BLaER1 treated with 17β-estradiol and CSF1 and Interleukin-3, amounts not matched to agents 10 nM and 100 nM (cell line): ENCODE results near the gene LACTB.

Experiments
- H3K27ac ChIP-seq, 11 experiments: shearing (Covaris generic); formaldehyde crosslinking; 2 replicates each; pipeline ENCODE4 v1.8.1; 2022
- H3K27me3 ChIP-seq, 11 experiments: shearing (Covaris generic); formaldehyde crosslinking; 2 replicates each; pipeline ENCODE4 v1.8.1; 2022
- H3K36me3 ChIP-seq, 11 experiments: shearing (Covaris generic); formaldehyde crosslinking; 2 replicates each; pipeline ENCODE4 v1.8.1; 2022
- H3K4me1 ChIP-seq, 10 experiments: shearing (Covaris generic); formaldehyde crosslinking; 2 replicates each; pipeline ENCODE4 v1.8.1; 2022
- H3K4me2 ChIP-seq, 11 experiments: shearing (Covaris generic); formaldehyde crosslinking; 2 replicates each; pipeline ENCODE4 v1.8.1; 2022
- H3K4me3 ChIP-seq, 10 experiments: shearing (Covaris generic); formaldehyde crosslinking; 2 replicates each; pipeline ENCODE4 v1.8.1; 2022
- H3K9ac ChIP-seq, 11 experiments: shearing (Covaris generic); formaldehyde crosslinking; 2 replicates each; pipeline ENCODE4 v1.8.1; 2022
- H3K9me3 ChIP-seq, 11 experiments: shearing (Covaris generic); formaldehyde crosslinking; replicated peaks in 1 of 11; 2 replicates each; pipeline ENCODE4 v1.8.1; 2022
- H4K20me1 ChIP-seq, 11 experiments: shearing (Covaris generic); formaldehyde crosslinking; 2 replicates each; pipeline ENCODE4 v1.8.1; 2022
- Cebpa-rat ChIP-seq, 11 experiments: shearing (Covaris generic); IDR thresholded peaks; 2 replicates each; pipeline ENCODE4 v1.8.1; 2022

The LACTB gene

DNA sequence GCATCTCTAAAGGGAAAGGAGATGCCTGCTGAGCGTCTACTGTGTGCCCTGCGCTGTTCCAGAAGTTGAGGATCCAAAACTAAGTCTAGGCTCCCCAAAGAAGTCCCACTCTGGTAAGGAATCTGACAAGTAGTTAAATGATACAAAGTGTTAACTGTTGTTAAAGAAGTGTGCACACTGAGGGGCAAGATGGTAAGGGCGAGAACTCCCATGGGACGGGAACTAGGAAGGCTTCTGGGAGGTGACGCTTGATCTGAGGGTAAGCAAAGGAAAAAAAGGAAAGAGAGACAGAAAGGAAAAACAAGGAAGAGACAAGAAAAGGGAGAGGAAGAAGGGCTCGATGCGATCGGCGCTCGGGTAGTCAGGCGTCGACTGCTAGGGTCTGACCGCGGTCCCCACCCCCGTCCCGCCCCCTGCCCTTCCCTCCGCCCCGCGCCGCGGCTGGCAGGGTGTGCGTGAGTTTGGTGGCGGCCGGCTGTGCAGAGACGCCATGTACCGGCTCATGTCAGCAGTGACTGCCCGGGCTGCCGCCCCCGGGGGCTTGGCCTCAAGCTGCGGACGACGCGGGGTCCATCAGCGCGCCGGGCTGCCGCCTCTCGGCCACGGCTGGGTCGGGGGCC lies at the start of gene LACTB:
TSS of gene LACTB (plus strand) at position 480 of the 620 bp plus-strand sequence. CDS start at position 491, 11 bp downstream.
- Histone ChIP-seq H3K9me3 (peaks cover 25 to 35% (median 33%) of the 10 kb centered on the region in 11 experiments), H4K20me1 (peaks cover 0 to 39% (median 0%) of the 10 kb centered on the region in 11 experiments; a peak in 5 of 22 replicates)
- no peak for TF ChIP-seq Cebpa-rat (IDR thresholded peaks at IDR 0.05)

GRCh38 chr15:63072023-63072650 lies 49.5 kb upstream of the LACTB start:
- H3K4me1 ChIP-seq, result peaks cover 0 to 23% (median 8%) of the 10 kb centered on the region in 10 experiments; a peak in 15 of 20 replicates
- peaks cover 0 to 21% (median 0%) of the 10 kb centered on the region in 11 experiments; a peak in 4 of 22 replicates for H3K36me3 ChIP-seq
- no peak overlapping the region for H3K4me2 ChIP-seq
- H3K4me3 ChIP-seq, result no peak overlapping the region
- no peak for TF ChIP-seq Cebpa-rat (IDR thresholded peaks at IDR 0.05)
- H3K27ac ChIP-seq, result no peak overlapping the region
- no peaks in the 10 kb centered on the region for H3K27me3 ChIP-seq
- no peaks in the 10 kb centered on the region for H3K9me3 ChIP-seq
- no peak overlapping the region for H3K9ac ChIP-seq
- no peaks in the 10 kb centered on the region for H4K20me1 ChIP-seq

More for the DNA sequence above, at the start of gene LACTB:
- peak within 1 kb of the TSS; percentile 75 to 93 (median 86) for H3K4me2 ChIP-seq
- peak within 1 kb of the TSS; percentile 83 to 99 (median 94) for H3K4me3 ChIP-seq
- peaks cover 7 to 25% (median 15%) of the 10 kb centered on the region in 10 experiments; a peak in 16 of 20 replicates for H3K4me1 ChIP-seq
- H3K9ac ChIP-seq, result peak within 1 kb of the TSS; percentile 74 to 99 (median 86)
- H3K27ac ChIP-seq, result peak within 1 kb of the TSS; percentile 56 to 99 (median 78)
- no peaks in the 10 kb centered on the region for H3K27me3 ChIP-seq
- peaks cover 0 to 32% (median 7%) of the 10 kb centered on the region in 11 experiments; a peak in 11 of 22 replicates for H3K36me3 ChIP-seq

DNA sequence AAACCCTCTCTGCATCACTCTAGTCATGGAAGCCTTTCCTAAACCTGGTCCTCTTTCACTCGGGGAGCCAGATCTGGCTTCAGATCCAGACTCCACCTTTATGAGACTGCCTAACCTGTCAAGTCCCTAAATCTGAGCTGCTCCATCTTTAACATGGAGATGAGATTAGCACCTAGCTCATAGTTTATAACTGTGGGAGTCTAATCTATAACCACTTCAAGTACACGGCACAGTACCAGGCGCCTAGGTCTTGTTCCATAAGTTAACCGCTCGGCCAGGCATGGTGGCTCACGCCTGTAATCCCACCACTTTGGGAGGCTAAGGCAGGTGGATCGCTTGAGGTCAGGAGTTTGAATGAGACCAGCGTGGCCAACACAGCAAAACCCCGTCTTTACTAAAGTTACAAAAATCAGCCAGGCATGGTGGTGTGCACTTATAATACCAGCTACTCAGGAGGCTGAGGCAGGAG lies 48.8 kb upstream of the LACTB start:
- Histone ChIP-seq H3K4me1 (peaks cover 0 to 16% (median 8%) of the 10 kb centered on the region in 10 experiments; a peak in 15 of 20 replicates), H3K36me3 (peaks cover 0 to 21% (median 0%) of the 10 kb centered on the region in 11 experiments; a peak in 4 of 22 replicates), H3K27me3 (no peaks in the 10 kb centered on the region), H3K9ac (no peak overlapping the region), H3K9me3 (no peaks in the 10 kb centered on the region), H4K20me1 (no peaks in the 10 kb centered on the region), H3K4me3 (no peak overlapping the region), H3K4me2 (no peak overlapping the region), H3K27ac (no peak overlapping the region)
- TF ChIP-seq Cebpa-rat (IDR thresholded peaks at IDR 0.05), result no peak

- Histone ChIP-seq H3K9ac (no peak overlapping the region), H3K4me1 (peaks cover 0 to 15% (median 3%) of the 10 kb centered on the region in 10 experiments; a peak in 7 of 20 replicates), H3K27ac (no peak overlapping the region), H3K4me3 (no peak overlapping the region), H3K27me3 (no peaks in the 10 kb centered on the region), H4K20me1 (no peaks in the 10 kb centered on the region), H3K36me3 (peaks cover 0 to 16% (median 0%) of the 10 kb centered on the region in 11 experiments; a peak in 3 of 22 replicates), H3K4me2 (no peak overlapping the region), H3K9me3 (no peaks in the 10 kb centered on the region)
- TF ChIP-seq Cebpa-rat (IDR thresholded peaks at IDR 0.05), result no peak
These were observed 48.0 kb upstream of the LACTB start for GRCh38 chr15:63073497-63074172.

DNA sequence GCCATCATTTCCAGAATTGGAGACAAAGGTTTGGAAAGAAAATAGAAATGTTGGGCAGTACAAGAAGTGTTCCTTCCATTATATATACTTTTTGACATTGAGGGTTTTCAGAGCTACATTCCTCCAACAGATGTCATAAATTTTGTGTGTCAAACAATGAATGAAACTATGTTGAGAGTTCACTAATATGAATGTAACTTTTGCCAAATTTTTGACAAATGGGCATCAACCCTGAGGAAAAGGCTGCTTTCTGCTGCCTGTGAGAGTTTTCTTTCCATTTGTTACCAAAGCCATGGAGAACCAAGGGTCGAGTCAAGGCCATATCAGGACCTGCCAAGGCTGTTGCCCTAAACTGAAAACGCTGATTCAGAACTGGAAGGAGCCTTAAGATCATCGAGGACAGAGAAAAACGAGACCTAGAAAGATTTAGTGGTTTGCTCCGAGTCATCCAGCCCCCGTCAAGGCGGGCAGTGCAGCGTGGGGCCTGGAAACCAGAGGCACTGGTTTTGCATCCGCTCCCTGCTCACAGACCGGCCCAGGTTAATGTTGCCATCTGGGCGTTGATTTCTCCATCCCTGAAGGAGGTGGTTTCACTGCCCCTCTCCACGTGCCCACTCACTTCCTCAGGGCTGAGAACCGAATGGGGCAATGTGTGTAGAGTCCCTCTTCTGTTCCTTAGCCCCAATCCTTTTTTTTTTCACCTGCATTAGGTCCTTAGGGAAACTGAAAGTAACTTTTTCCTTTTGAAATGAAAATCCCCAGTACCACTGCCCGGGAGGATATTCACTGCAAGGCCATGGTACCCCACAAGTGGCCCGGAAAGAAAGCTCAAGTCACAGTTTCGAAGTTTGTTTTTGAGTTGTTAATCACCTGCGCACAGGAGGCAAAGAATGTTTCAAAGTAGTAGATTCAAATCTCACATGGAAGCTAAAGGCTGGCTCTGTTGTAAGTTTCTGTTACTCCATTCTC lies 46.4 kb upstream of the LACTB start:
- no peak for TF ChIP-seq Cebpa-rat (IDR thresholded peaks at IDR 0.05)
- H3K27me3 ChIP-seq, result no peaks in the 10 kb centered on the region
- no peaks in the 10 kb centered on the region for H4K20me1 ChIP-seq
- peaks cover 0 to 11% (median 0%) of the 10 kb centered on the region in 11 experiments; a peak in 2 of 22 replicates for H3K36me3 ChIP-seq
- peaks cover 0 to 15% (median 3%) of the 10 kb centered on the region in 10 experiments; a peak in 7 of 20 replicates for H3K4me1 ChIP-seq
- no peak overlapping the region for H3K27ac ChIP-seq
- H3K4me3 ChIP-seq, result no peak overlapping the region
- no peak overlapping the region for H3K9ac ChIP-seq
- H3K4me2 ChIP-seq, result no peak overlapping the region; a peak in 2 of 22 replicates
- no peaks in the 10 kb centered on the region for H3K9me3 ChIP-seq

- no peak overlapping the region for H3K9ac ChIP-seq
- no peaks in the 10 kb centered on the region for H4K20me1 ChIP-seq
- peak overlapping the region in 5 of 11 experiments; percentile 4 to 32 (median 24); a peak in 8 of 22 replicates for H3K4me2 ChIP-seq
- H3K27me3 ChIP-seq, result no peaks in the 10 kb centered on the region
- no peaks in the 10 kb centered on the region for H3K9me3 ChIP-seq
- H3K4me3 ChIP-seq, result no peak overlapping the region
- no peak overlapping the region for H3K27ac ChIP-seq
- peaks cover 0 to 5% (median 0%) of the 10 kb centered on the region in 11 experiments; a peak in 2 of 22 replicates for H3K36me3 ChIP-seq
- TF ChIP-seq Cebpa-rat (IDR thresholded peaks at IDR 0.05), result no peak
- peaks cover 0 to 15% (median 3%) of the 10 kb centered on the region in 10 experiments; a peak in 7 of 20 replicates for H3K4me1 ChIP-seq
These were observed 45.5 kb upstream of the LACTB start for GRCh38 chr15:63075984-63076713.

- no peaks in the 10 kb centered on the region for H4K20me1 ChIP-seq
- peak overlapping the region in 5 of 11 experiments; percentile 4 to 32 (median 24); a peak in 7 of 22 replicates for H3K4me2 ChIP-seq
- H3K27ac ChIP-seq, result no peak overlapping the region
- no peak for TF ChIP-seq Cebpa-rat (IDR thresholded peaks at IDR 0.05)
- no peak overlapping the region for H3K9ac ChIP-seq
- no peaks in the 10 kb centered on the region for H3K27me3 ChIP-seq
- H3K9me3 ChIP-seq, result no peaks in the 10 kb centered on the region
- H3K4me1 ChIP-seq, result peaks cover 0 to 15% (median 3%) of the 10 kb centered on the region in 10 experiments; a peak in 7 of 20 replicates
- H3K36me3 ChIP-seq, result no peaks in the 10 kb centered on the region
- H3K4me3 ChIP-seq, result no peak overlapping the region
These were observed 45.0 kb upstream of the LACTB start for GRCh38 chr15:63076714-63077046.

GRCh38 chr15:63077952-63078351 lies 43.7 kb upstream of the LACTB start:
- no peak for TF ChIP-seq Cebpa-rat (IDR thresholded peaks at IDR 0.05)
- Histone ChIP-seq H3K4me3 (no peak overlapping the region), H4K20me1 (no peaks in the 10 kb centered on the region), H3K9me3 (no peaks in the 10 kb centered on the region), H3K4me1 (peaks cover 0 to 15% (median 3%) of the 10 kb centered on the region in 10 experiments; a peak in 7 of 20 replicates), H3K27ac (no peak overlapping the region), H3K4me2 (no peak overlapping the region), H3K9ac (no peak overlapping the region), H3K27me3 (no peaks in the 10 kb centered on the region), H3K36me3 (no peaks in the 10 kb centered on the region)
